Measurements from ENCODE around the gene RGL2. TPM values are rescaled to one million over a fixed set of nuclear protein-coding genes. Genes with fewer than 3 reads are reported as not detected.
"Not testable (repeated sequence)": the region's sequence is repeated elsewhere in the genome, so short reads cannot be mapped to it uniquely, and the experiment has no call there.

Gene RGL2
- total and polyA plus RNA-seq, 9 donors, result 28.4 to 68.3 (median 56.7) TPM

GRCh38 chr6:33280539-33280938 is 18.2 kb downstream of the RGL2 start:
- Histone ChIP-seq H3K27me3 (ENCODE audit: control insufficient read depth, insufficient read depth, low read length) (no peaks in the 10 kb centered on the region), H3K9me3 (replicated peaks; ENCODE audit: control insufficient read depth, low read depth, low read length) (no peaks in the 10 kb centered on the region), H3K4me3 (ENCODE audit: low read length) (no peak overlapping the region), H3K27ac (ENCODE audit: low read length) (no peak overlapping the region), H3K36me3 (ENCODE audit: control insufficient read depth, insufficient read depth, low read length) (peaks cover 67% of the 10 kb centered on the region), H3K4me1 (ENCODE audit: control insufficient read depth, insufficient read depth, low read length) (peaks cover 17% of the 10 kb centered on the region)
- 92% methylated on average over 6 of the region's 6 CpGs for WGBS (ENCODE audit: insufficient coverage)
- DNase-seq, result no peak

DNA sequence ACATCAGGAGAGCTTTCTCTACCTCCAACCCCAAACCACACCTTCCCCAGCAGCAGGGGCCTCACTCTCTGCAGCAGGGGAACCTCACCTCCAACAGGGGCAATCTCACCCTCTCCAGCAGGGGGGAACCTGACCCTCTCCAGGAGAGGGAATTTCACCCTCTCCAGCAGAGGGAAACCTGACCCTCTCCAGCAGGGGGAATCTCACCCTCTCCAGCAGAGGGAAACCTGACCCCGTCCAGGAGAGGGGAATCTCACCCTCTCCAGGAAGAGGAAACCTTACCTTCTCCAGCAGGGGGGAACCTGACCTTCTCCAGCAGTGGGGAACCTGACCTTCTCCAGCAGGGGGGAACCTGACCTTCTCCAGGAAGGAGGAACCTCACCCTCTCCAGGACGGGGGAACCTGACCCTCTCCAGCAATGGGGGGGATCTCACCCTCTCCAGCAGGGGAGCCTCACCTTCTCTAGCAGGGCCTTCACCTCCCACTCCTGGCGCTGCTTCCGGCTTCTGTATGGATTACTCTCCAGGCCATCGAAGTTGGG is 18.7 kb downstream of the RGL2 start:
- 0% methylated on average over 2 of the region's 5 CpGs for WGBS (ENCODE audit: insufficient coverage)
- H3K36me3 ChIP-seq (ENCODE audit: control insufficient read depth, insufficient read depth, low read length), result peaks cover 72% of the 10 kb centered on the region
- no peaks in the 10 kb centered on the region for H3K9me3 ChIP-seq (replicated peaks; ENCODE audit: control insufficient read depth, low read depth, low read length)
- no peak for DNase-seq
- no peaks in the 10 kb centered on the region for H3K27me3 ChIP-seq (ENCODE audit: control insufficient read depth, insufficient read depth, low read length)
- no peak overlapping the region for H3K27ac ChIP-seq (ENCODE audit: low read length)
- H3K4me1 ChIP-seq (ENCODE audit: control insufficient read depth, insufficient read depth, low read length), result peaks cover 20% of the 10 kb centered on the region
- no peak overlapping the region for H3K4me3 ChIP-seq (ENCODE audit: low read length)

- Histone ChIP-seq H3K4me3 (ENCODE audit: low read length) (no peak overlapping the region), H3K9me3 (replicated peaks; ENCODE audit: control insufficient read depth, low read depth, low read length) (no peaks in the 10 kb centered on the region), H3K36me3 (ENCODE audit: control insufficient read depth, insufficient read depth, low read length) (peaks cover 73% of the 10 kb centered on the region), H3K27me3 (ENCODE audit: control insufficient read depth, insufficient read depth, low read length) (no peaks in the 10 kb centered on the region), H3K4me1 (ENCODE audit: control insufficient read depth, insufficient read depth, low read length) (peaks cover 27% of the 10 kb centered on the region), H3K27ac (ENCODE audit: low read length) (no peak overlapping the region)
- WGBS (ENCODE audit: insufficient coverage), result 73% methylated on average over 7 of the region's 13 CpGs
- no peak for DNase-seq
These were observed 19.5 kb downstream of the RGL2 start for GRCh38 chr6:33279257-33279695.

DNA sequence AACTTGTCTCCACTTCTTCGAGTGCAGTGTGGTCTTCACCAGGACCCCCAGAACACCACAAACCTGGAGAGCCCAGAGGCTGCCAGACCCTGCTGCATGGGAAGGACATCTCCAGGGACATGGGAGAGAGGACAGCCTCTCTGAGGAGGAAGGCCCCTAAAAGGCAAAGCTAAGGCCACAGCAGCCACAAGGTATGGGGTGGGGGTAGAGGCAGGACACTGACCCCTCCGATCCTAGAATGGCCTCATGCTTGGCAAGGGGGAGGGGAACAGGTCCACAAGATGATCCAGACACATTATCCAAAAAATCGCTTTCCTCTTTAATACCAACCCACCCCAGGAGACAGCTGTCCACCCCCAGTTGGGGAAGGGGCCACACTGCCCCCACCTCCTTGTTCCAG is 19.9 kb downstream of the RGL2 start:
- Histone ChIP-seq H3K27ac (ENCODE audit: low read length) (no peak overlapping the region), H3K9me3 (replicated peaks; ENCODE audit: control insufficient read depth, low read depth, low read length) (no peaks in the 10 kb centered on the region), H3K4me1 (ENCODE audit: control insufficient read depth, insufficient read depth, low read length) (peaks cover 32% of the 10 kb centered on the region), H3K4me3 (ENCODE audit: low read length) (no peak overlapping the region), H3K27me3 (ENCODE audit: control insufficient read depth, insufficient read depth, low read length) (no peaks in the 10 kb centered on the region), H3K36me3 (ENCODE audit: control insufficient read depth, insufficient read depth, low read length) (peaks cover 73% of the 10 kb centered on the region)
- WGBS (ENCODE audit: insufficient coverage), result no CpG with 5 or more reads among the region's 3 CpGs
- no peak for DNase-seq

DNA sequence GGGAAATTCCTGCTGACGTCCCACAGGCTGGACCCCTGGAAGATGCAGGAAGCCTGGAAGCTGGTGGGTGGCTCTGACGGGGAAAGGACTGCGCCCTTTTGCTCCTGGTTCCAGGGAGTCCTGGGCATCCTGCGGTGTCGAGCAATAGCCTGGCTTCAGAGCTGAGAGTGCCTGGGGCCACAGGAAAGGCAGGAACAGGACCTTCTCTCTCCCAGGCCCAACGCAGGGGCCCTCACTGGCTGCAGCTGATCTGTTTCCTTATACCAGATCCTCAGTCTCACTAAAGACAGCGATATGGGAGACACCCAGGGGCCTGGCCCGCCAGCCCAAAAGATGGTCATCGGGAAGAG is 20.4 kb downstream of the RGL2 start:
- H3K9me3 ChIP-seq (replicated peaks; ENCODE audit: control insufficient read depth, low read depth, low read length), result no peaks in the 10 kb centered on the region
- peaks cover 36% of the 10 kb centered on the region for H3K4me1 ChIP-seq (ENCODE audit: control insufficient read depth, insufficient read depth, low read length)
- H3K27ac ChIP-seq (ENCODE audit: low read length), result no peak overlapping the region
- 36% methylated on average over 2 of the region's 9 CpGs for WGBS (ENCODE audit: insufficient coverage)
- no peak for DNase-seq
- peaks cover 73% of the 10 kb centered on the region for H3K36me3 ChIP-seq (ENCODE audit: control insufficient read depth, insufficient read depth, low read length)
- no peak overlapping the region for H3K4me3 ChIP-seq (ENCODE audit: low read length)
- H3K27me3 ChIP-seq (ENCODE audit: control insufficient read depth, insufficient read depth, low read length), result no peaks in the 10 kb centered on the region

- H3K4me3 ChIP-seq (ENCODE audit: low read length), result peak overlapping the region; percentile 62
- peaks cover 41% of the 10 kb centered on the region for H3K4me1 ChIP-seq (ENCODE audit: control insufficient read depth, insufficient read depth, low read length)
- peaks cover 74% of the 10 kb centered on the region for H3K36me3 ChIP-seq (ENCODE audit: control insufficient read depth, insufficient read depth, low read length)
- H3K27ac ChIP-seq (ENCODE audit: low read length), result peak overlapping the region; percentile 89
- H3K27me3 ChIP-seq (ENCODE audit: control insufficient read depth, insufficient read depth, low read length), result no peaks in the 10 kb centered on the region
- no peak for DNase-seq
- no peaks in the 10 kb centered on the region for H3K9me3 ChIP-seq (replicated peaks; ENCODE audit: control insufficient read depth, low read depth, low read length)
- 40% methylated on average over 30 of the region's 39 CpGs for WGBS (ENCODE audit: insufficient coverage)
These were observed 20.9 kb downstream of the RGL2 start for GRCh38 chr6:33277663-33278391.

GRCh38 chr6:33276864-33277662 is 21.7 kb downstream of the RGL2 start, which contains the start of gene B3GALT4:
B3GALT4 (plus strand) TSS chr6:33277123; CDS start chr6:33277420, 297 bp downstream.
- 2% methylated on average over 80 of the region's 80 CpGs for WGBS (ENCODE audit: insufficient coverage)
- Histone ChIP-seq H3K36me3 (ENCODE audit: control insufficient read depth, insufficient read depth, low read length) (peaks cover 70% of the 10 kb centered on the region), H3K27me3 (ENCODE audit: control insufficient read depth, insufficient read depth, low read length) (no peaks in the 10 kb centered on the region), H3K9me3 (replicated peaks; ENCODE audit: control insufficient read depth, low read depth, low read length) (no peaks in the 10 kb centered on the region), H3K4me3 (ENCODE audit: low read length) (peak within 1 kb of the TSS; percentile 62), H3K27ac (ENCODE audit: low read length) (peak within 1 kb of the TSS; percentile 89), H3K4me1 (ENCODE audit: control insufficient read depth, insufficient read depth, low read length) (peaks cover 47% of the 10 kb centered on the region)
- peak; percentile 81 for DNase-seq

DNA sequence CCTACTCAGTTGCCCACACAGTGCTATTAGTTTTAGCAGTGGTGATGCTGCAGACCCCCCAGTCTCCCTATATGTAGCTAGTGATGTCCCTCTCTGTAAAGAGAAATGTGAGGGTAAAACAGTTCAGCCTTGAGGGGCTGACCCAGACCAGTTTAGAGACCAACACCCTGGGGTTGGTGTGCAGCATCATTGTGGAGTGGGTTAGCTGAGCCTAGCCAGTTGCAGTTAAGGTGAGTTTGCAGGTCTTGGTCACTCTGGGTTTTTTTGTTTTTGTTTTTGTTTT is 22.2 kb downstream of the RGL2 start:
- Histone ChIP-seq H3K4me1 (ENCODE audit: control insufficient read depth, insufficient read depth, low read length) (peaks cover 47% of the 10 kb centered on the region), H3K27me3 (ENCODE audit: control insufficient read depth, insufficient read depth, low read length) (no peaks in the 10 kb centered on the region), H3K4me3 (ENCODE audit: low read length) (peak overlapping the region; percentile 43), H3K27ac (ENCODE audit: low read length) (peak overlapping the region; percentile 62), H3K9me3 (replicated peaks; ENCODE audit: control insufficient read depth, low read depth, low read length) (no peaks in the 10 kb centered on the region), H3K36me3 (ENCODE audit: control insufficient read depth, insufficient read depth, low read length) (peaks cover 66% of the 10 kb centered on the region)
- no peak for DNase-seq

DNA sequence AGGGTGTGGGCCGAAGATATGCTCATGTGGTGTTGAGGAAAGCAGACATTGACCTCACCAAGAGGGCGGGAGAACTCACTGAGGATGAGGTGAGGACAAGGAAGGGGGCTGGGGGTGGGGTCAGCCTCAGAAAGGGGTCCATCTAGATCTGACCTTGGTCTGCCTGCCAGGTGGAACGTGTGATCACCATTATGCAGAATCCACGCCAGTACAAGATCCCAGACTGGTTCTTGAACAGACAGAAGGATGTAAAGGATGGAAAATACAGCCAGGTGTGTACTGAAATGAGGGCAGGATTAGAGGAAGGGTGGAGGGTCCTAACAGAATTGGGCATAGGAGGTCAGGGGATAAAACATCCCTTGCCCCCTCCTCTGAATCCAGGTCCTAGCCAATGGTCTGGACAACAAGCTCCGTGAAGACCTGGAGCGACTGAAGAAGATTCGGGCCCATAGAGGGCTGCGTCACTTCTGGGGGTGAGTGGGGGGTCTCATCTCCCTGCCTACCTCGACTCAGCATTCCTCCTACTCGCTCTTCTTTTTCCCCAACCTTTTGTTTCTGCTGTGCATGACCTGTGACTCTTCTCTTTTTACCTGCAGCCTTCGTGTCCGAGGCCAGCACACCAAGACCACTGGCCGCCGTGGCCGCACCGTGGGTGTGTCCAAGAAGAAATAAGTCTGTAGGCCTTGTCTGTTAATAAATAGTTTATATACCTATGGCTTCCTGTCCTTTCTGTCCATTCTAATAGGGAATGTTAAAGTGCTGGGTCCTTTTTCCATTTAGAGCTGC is 22.8 kb downstream of the RGL2 start:
- 58% methylated on average over 6 of the region's 16 CpGs for WGBS (ENCODE audit: insufficient coverage)
- Histone ChIP-seq H3K36me3 (ENCODE audit: control insufficient read depth, insufficient read depth, low read length) (peaks cover 66% of the 10 kb centered on the region), H3K4me3 (ENCODE audit: low read length) (peak overlapping the region; percentile 43), H3K4me1 (ENCODE audit: control insufficient read depth, insufficient read depth, low read length) (peaks cover 49% of the 10 kb centered on the region)
- H3K27me3 ChIP-seq (ENCODE audit: control insufficient read depth, insufficient read depth, low read length); H3K9me3 ChIP-seq (replicated peaks; ENCODE audit: control insufficient read depth, low read depth, low read length); H3K27ac ChIP-seq (ENCODE audit: low read length); DNase-seq: not testable (repeated sequence)

Data from muscle of leg (tissue), 11 donors.